IMR-90 (cell line): Measurements from ENCODE around the gene NUP210. TPM values are rescaled to one million over a fixed set of nuclear protein-coding genes. Genes with fewer than 3 reads are reported as not detected.

Experiments used
- ATAC-seq: fragments of 200-7000 bp; cut with Tn5 transposase; 2 replicates; pipeline ENCODE4 v1.9.1; 2020; ENCODE audit warnings: low read depth, mild to moderate bottlenecking, moderate library complexity
- BruUV-seq: library from RNA; stranded (reverse); fragments of 400-500 nt; replicated peaks from 2 replicates; lab custom pipeline; 2021; lab: Mats Ljungman, UMichigan
- CTCF ChIA-PET: fragments of 300-600 bp; formaldehyde crosslinking; extraction: SDS; loops from one replicate; lab custom pipeline; 2021; ENCODE audit warnings: antibody characterized with exemption; lab: Yijun Ruan, JAX
- POLR2A ChIA-PET: fragments of 300-600 bp; sonication (Branson Sonifier 250); formaldehyde crosslinking; loops from one replicate; lab custom pipeline; 2022; ENCODE audit warnings: antibody characterized with exemption; ENCODE audit not compliant: unreplicated experiment; lab: Charles Lee
- DNase-seq: peaks from one replicate; pipeline ENCODE4 v3.0.0; 2013
- H2AFZ ChIP-seq: replicated peaks from 2 replicates; pipeline ENCODE3; 2013; ENCODE audit warnings: low read length, mild to moderate bottlenecking; ENCODE audit not compliant: poor library complexity
- H2AK5ac ChIP-seq: 2 replicates; pipeline ENCODE4 v1.6.1; 2013; ENCODE audit warnings: low read depth, low read length, inconsistent platforms
- H2AK9ac ChIP-seq: replicated peaks from 2 replicates; pipeline ENCODE3; 2013; ENCODE audit warnings: mild to moderate bottlenecking, low read depth, low read length, moderate library complexity; ENCODE audit not compliant: poor library complexity
- H2BK120ac ChIP-seq: 2 replicates; pipeline ENCODE4 v1.6.1; 2013; ENCODE audit warnings: low read depth, low read length, inconsistent platforms
- H2BK15ac ChIP-seq: 3 replicates; pipeline ENCODE4 v1.6.1; 2013; ENCODE audit warnings: low read depth, low read length, inconsistent platforms
- H2BK20ac ChIP-seq: 2 replicates; pipeline ENCODE4 v1.6.1; 2013; ENCODE audit warnings: low read depth, mild to moderate bottlenecking, inconsistent platforms, low read length, moderate library complexity
- H2BK5ac ChIP-seq: 2 replicates; pipeline ENCODE4 v1.6.1; 2013; ENCODE audit warnings: mild to moderate bottlenecking, low read depth, low read length, inconsistent platforms; ENCODE audit not compliant: poor library complexity, severe bottlenecking
- H3K14ac ChIP-seq: replicated peaks from 2 replicates; pipeline ENCODE4 v1.6.1; 2013; ENCODE audit warnings: low read depth, low read length, inconsistent platforms
- H3K18ac ChIP-seq: 2 replicates; pipeline ENCODE4 v1.6.1; 2013; ENCODE audit warnings: low read depth, low read length, control low read depth
- H3K23ac ChIP-seq: 2 replicates; pipeline ENCODE4 v1.6.1; 2013; ENCODE audit warnings: low read depth, low read length, inconsistent platforms
- H3K27ac ChIP-seq: 2 replicates; pipeline ENCODE4 v1.5.1; 2013; ENCODE audit warnings: mild to moderate bottlenecking, control low read depth, low read length; ENCODE audit not compliant: insufficient read depth
- H3K27me3 ChIP-seq: 2 replicates; pipeline ENCODE4 v1.6.1; 2013; ENCODE audit warnings: low read length; ENCODE audit not compliant: control insufficient read depth, insufficient read depth
- H3K36me3 ChIP-seq: 2 replicates; pipeline ENCODE4 v1.6.1; 2013; ENCODE audit warnings: low read length, mixed read lengths; ENCODE audit not compliant: control insufficient read depth, insufficient read depth
- H3K4ac ChIP-seq: 2 replicates; pipeline ENCODE4 v1.6.1; 2013; ENCODE audit warnings: low read depth, low read length, inconsistent platforms
- H3K4me1 ChIP-seq: 2 replicates; pipeline ENCODE4 v1.6.1; 2013; ENCODE audit warnings: low read length, mixed read lengths; ENCODE audit not compliant: control insufficient read depth, insufficient read depth
- H3K4me2 ChIP-seq: 2 replicates; pipeline ENCODE4 v1.6.1; 2013; ENCODE audit warnings: low read depth, mild to moderate bottlenecking, control low read depth, low read length, moderate library complexity
- H3K4me3 ChIP-seq: 2 replicates; pipeline ENCODE4 v1.5.1; 2013; ENCODE audit warnings: low read depth, mild to moderate bottlenecking, control low read depth, low read length, moderate library complexity; ENCODE audit not compliant: insufficient read depth
- H3K56ac ChIP-seq: 2 replicates; pipeline ENCODE4 v1.6.1; 2013; ENCODE audit warnings: low read length, inconsistent platforms; ENCODE audit not compliant: insufficient read depth; ENCODE audit errors: extremely low read depth
- H3K79me1 ChIP-seq, 2 experiments: 2 replicates each; pipeline ENCODE4 v1.6.1; 2013; ENCODE audit warnings: low read length in 2 of 2, inconsistent platforms in 1 of 2, low read depth in 1 of 2
- H3K9ac ChIP-seq: 2 replicates; pipeline ENCODE4 v1.6.1; 2013; ENCODE audit warnings: low read depth, low read length, control low read depth
- H3K9me1 ChIP-seq: 2 replicates; pipeline ENCODE4 v1.6.1; 2013; ENCODE audit warnings: low read length, inconsistent platforms; ENCODE audit not compliant: insufficient read depth
- H3K9me3 ChIP-seq: 2 replicates; pipeline ENCODE4 v1.6.1; 2013; ENCODE audit warnings: low read length; ENCODE audit not compliant: control insufficient read depth, insufficient read depth
- H4K20me1 ChIP-seq: 2 replicates; pipeline ENCODE4 v1.6.1; 2013; ENCODE audit warnings: low read length, inconsistent platforms; ENCODE audit not compliant: insufficient read depth
- H4K5ac ChIP-seq: 2 replicates; pipeline ENCODE4 v1.6.1; 2013; ENCODE audit warnings: mild to moderate bottlenecking, low read depth, low read length, control low read depth
- H4K8ac ChIP-seq, 2 experiments: 2 replicates each; pipeline ENCODE4 v1.6.1; 2013; ENCODE audit warnings: low read depth in 2 of 2, low read length in 2 of 2, control low read depth in 1 of 2, inconsistent platforms in 1 of 2
- H4K91ac ChIP-seq: 2 replicates; pipeline ENCODE4 v1.6.1; 2013; ENCODE audit warnings: low read depth, low read length, inconsistent platforms; ENCODE audit not compliant: insufficient read depth
- CEBPB ChIP-seq: IDR thresholded peaks from 2 replicates; pipeline ENCODE4 v1.6.1; 2012; ENCODE audit warnings: low read depth, low read length, improper control_type of control experiment
- CHD1 ChIP-seq: IDR thresholded peaks from 2 replicates; pipeline ENCODE4 v1.6.1; 2012; ENCODE audit warnings: low read depth, low read length, improper control_type of control experiment
- FOS ChIP-seq: fragments of 150-350 bp; IDR thresholded peaks from 2 replicates; pipeline ENCODE4 v1.6.1; 2016; ENCODE audit warnings: low read depth, low read length
- MAFK ChIP-seq: IDR thresholded peaks from 2 replicates; pipeline ENCODE4 v1.6.1; 2012; ENCODE audit warnings: low read depth, low read length, improper control_type of control experiment
- MAZ ChIP-seq: IDR thresholded peaks from 2 replicates; pipeline ENCODE4 v1.6.1; 2012; ENCODE audit warnings: low read depth, mild to moderate bottlenecking, low read length, improper control_type of control experiment, moderate library complexity, borderline replicate concordance
- MXI1 ChIP-seq: IDR thresholded peaks from 2 replicates; pipeline ENCODE4 v1.6.1; 2012; ENCODE audit warnings: low read depth, mild to moderate bottlenecking, low read length, moderate library complexity, borderline replicate concordance
- NFE2L2 ChIP-seq: fragments of 150-350 bp; IDR thresholded peaks from 2 replicates; pipeline ENCODE4 v1.6.1; 2016; ENCODE audit warnings: low read depth, mild to moderate bottlenecking, low read length
- POLR2A ChIP-seq: IDR thresholded peaks from 2 replicates; pipeline ENCODE4 v1.6.1; 2012; ENCODE audit warnings: mild to moderate bottlenecking, low read depth, low read length
- RAD21 ChIP-seq: IDR thresholded peaks from 2 replicates; pipeline ENCODE4 v1.6.1; 2012; ENCODE audit warnings: low read length, improper control_type of control experiment
- RCOR1 ChIP-seq: IDR thresholded peaks from 2 replicates; pipeline ENCODE4 v1.6.1; 2012; ENCODE audit warnings: mild to moderate bottlenecking, low read length, improper control_type of control experiment; ENCODE audit not compliant: insufficient replicate concordance
- RFX5 ChIP-seq: IDR thresholded peaks from 2 replicates; pipeline ENCODE4 v1.8.0; 2012; ENCODE audit warnings: low read depth, mild to moderate bottlenecking, low read length, moderate library complexity
- USF2 ChIP-seq: fragments of 150-350 bp; IDR thresholded peaks from 2 replicates; pipeline ENCODE4 v1.6.1; 2017; ENCODE audit warnings: mild to moderate bottlenecking, antibody characterized with exemption, low read length, low read depth
- WGBS, 2 experiments: methylation state at CpG; one replicate each; pipeline versions ENCODE4 v1.1.5 to v1.1.7; 2013; ENCODE audit warnings: missing lambda C conversion rate in 2 of 2; ENCODE audit not compliant: insufficient read length in 1 of 2; ENCODE audit errors: extremely low coverage in 2 of 2; 5-methylcytosine and 5-hydroxymethylcytosine counted together
- dilution Hi-C: fragments of 300-500 bp; cut with HindIII; formaldehyde crosslinking; loops from one replicate; pipeline ENCODE4 v1.14.3; 2018; ENCODE audit warnings: low sequenced_read_pairs; ENCODE audit not compliant: unreplicated experiment
- in situ Hi-C: fragments of 300-500 bp; cut with MboI; formaldehyde crosslinking; loops from 3 replicates; pipeline ENCODE4 v1.14.3; 2019; ENCODE audit warnings: low sequenced_read_pairs, inconsistent platforms, mixed read lengths
- intact Hi-C: fragments of 100-400 bp; cut with micrococcal nuclease; formaldehyde crosslinking; loops from 2 replicates; pipeline ENCODE4 v1.10.0; 2022
- polyA plus RNA-seq, 3 experiments: library from polyadenylated mRNA; depleted of rRNA; stranded (reverse); fragments of >200 nt; gene quantifications; 2 replicates each; pipeline ENCODE4 v1.2.3, GENCODE V29; 2012; ENCODE audit warnings: low replicate concordance in 1 of 3
- total RNA-seq: library from RNA; depleted of rRNA; stranded (reverse); fragments of >200 nt; gene quantifications from 2 replicates; pipeline ENCODE4 v1.2.3, GENCODE V29; 2012
- TF ChIP-seq, protein P1 (sequence below): conservative IDR thresholded peaks from 2 replicates; pipeline ENCODE4 v1.5.1; 2012; ENCODE audit warnings: mild to moderate bottlenecking, low read depth, low read length, improper control_type of control experiment
- TF ChIP-seq, protein P2 (sequence below): fragments of 150-350 bp; IDR thresholded peaks from 2 replicates; pipeline ENCODE4 v1.6.1; 2016; ENCODE audit warnings: low read depth, mild to moderate bottlenecking, low read length, moderate library complexity, borderline replicate concordance

The NUP210 gene
- total and polyA plus RNA-seq, 2 of the 4 experiments (the other 2 are of a cell fraction): under 0.01 to 0.03 TPM

DNA sequence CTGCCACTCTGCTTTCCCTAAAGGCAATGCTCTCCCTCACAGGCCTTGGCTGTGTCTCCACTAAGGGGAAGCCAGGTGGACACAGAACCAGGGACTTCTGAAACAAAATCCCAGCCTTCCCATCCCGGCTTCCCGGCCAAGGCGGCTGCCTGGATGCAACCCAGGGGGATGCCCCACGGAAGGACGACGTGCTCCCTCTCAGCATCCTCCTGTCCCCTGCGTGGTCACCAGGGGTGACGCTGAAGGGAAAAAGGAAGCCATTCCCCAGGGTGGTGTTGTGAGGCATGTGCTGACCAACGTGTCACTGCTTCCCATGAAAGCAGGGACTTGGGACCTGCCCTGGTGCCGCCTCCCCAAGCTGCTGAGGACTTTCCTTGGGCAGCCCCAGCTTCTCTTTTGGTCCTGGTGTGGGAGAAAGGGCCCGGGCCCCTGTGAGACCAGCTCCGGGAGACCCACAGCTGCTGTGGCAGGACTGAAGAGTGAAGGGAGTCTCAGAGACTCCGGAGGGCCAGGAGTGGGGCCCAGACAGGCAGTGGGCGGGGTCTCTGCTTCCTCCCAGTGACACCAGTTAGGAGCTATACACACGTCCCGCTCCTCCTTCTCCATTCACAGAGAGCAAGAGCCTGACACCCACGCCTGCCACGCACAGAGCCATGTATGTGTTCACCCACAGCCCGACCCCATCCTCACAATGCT lies 139.2 kb downstream of the NUP210 start:
- Histone ChIP-seq H3K4ac (no peak overlapping the region), H4K91ac (no peak overlapping the region), H2AK9ac (no peak overlapping the region), H3K9me3 (peaks cover 17% of the 10 kb centered on the region), H3K27me3 (peaks cover 67% of the 10 kb centered on the region), H4K20me1 (no peaks in the 10 kb centered on the region), H4K8ac (no peak overlapping the region), H3K4me2 (no peak overlapping the region), H3K23ac (no peak overlapping the region), H3K79me1 (no peaks in the 10 kb centered on the region), H3K56ac (no peak overlapping the region), H2BK15ac (no peak overlapping the region), H3K36me3 (peaks cover 1% of the 10 kb centered on the region; the same call in 1 of the 2 replicates), H3K14ac (no peak overlapping the region), H2BK20ac (no peak overlapping the region), H3K4me3 (no peak overlapping the region), H4K5ac (no peak overlapping the region), H2AFZ (no peak overlapping the region), H2AK5ac (no peak overlapping the region), H2BK5ac (no peak overlapping the region), H3K4me1 (no peaks in the 10 kb centered on the region), H2BK120ac (no peak overlapping the region), H3K18ac (no peak overlapping the region), H3K9ac (no peak overlapping the region), H3K27ac (no peak overlapping the region), H3K9me1 (no peaks in the 10 kb centered on the region)
- WGBS, 2 experiments: 39% methylated on average over 3 of the region's 19 CpGs; no CpG with 5 or more reads in 1 of the 2 experiments
- ChIA-PET CTCF (no interaction called here), POLR2A (no interaction called here)
- ATAC-seq: no peak
- no peak for TF ChIP-seq RAD21
- no peak for TF ChIP-seq MXI1
- no peak for TF ChIP-seq POLR2A
- TF ChIP-seq, protein P1, sequence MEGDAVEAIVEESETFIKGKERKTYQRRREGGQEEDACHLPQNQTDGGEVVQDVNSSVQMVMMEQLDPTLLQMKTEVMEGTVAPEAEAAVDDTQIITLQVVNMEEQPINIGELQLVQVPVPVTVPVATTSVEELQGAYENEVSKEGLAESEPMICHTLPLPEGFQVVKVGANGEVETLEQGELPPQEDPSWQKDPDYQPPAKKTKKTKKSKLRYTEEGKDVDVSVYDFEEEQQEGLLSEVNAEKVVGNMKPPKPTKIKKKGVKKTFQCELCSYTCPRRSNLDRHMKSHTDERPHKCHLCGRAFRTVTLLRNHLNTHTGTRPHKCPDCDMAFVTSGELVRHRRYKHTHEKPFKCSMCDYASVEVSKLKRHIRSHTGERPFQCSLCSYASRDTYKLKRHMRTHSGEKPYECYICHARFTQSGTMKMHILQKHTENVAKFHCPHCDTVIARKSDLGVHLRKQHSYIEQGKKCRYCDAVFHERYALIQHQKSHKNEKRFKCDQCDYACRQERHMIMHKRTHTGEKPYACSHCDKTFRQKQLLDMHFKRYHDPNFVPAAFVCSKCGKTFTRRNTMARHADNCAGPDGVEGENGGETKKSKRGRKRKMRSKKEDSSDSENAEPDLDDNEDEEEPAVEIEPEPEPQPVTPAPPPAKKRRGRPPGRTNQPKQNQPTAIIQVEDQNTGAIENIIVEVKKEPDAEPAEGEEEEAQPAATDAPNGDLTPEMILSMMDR: no peak
- no peak for TF ChIP-seq CEBPB
- TF ChIP-seq USF2: no peak
- no peak for TF ChIP-seq RCOR1
- no peak for TF ChIP-seq RFX5
- TF ChIP-seq MAFK: no peak
- no peak for TF ChIP-seq FOS
- TF ChIP-seq, protein P2, sequence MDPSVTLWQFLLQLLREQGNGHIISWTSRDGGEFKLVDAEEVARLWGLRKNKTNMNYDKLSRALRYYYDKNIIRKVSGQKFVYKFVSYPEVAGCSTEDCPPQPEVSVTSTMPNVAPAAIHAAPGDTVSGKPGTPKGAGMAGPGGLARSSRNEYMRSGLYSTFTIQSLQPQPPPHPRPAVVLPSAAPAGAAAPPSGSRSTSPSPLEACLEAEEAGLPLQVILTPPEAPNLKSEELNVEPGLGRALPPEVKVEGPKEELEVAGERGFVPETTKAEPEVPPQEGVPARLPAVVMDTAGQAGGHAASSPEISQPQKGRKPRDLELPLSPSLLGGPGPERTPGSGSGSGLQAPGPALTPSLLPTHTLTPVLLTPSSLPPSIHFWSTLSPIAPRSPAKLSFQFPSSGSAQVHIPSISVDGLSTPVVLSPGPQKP: no peak
- TF ChIP-seq NFE2L2: no peak
- TF ChIP-seq MAZ: no peak
- TF ChIP-seq CHD1: no peak
- DNase-seq: no peak
- no TSS peak for BruUV-seq
- in situ Hi-C loops (no loop called here), intact Hi-C loops (no loop called here), dilution Hi-C loops (no loop called here)
